NCI-H1436 treated with DMSO at 0.1 percent for 48 hours (cell line): ENCODE measurements around the gene KRTAP10-3.
"Not testable (repeated sequence)": the region's sequence is repeated elsewhere in the genome, so short reads cannot be mapped to it uniquely, and the experiment has no call there.

Experiments
- DNase-seq: peaks from one replicate; lab custom pipeline; 2025; lab: John Stamatoyannopoulos, UW

The KRTAP10-3 gene

DNA sequence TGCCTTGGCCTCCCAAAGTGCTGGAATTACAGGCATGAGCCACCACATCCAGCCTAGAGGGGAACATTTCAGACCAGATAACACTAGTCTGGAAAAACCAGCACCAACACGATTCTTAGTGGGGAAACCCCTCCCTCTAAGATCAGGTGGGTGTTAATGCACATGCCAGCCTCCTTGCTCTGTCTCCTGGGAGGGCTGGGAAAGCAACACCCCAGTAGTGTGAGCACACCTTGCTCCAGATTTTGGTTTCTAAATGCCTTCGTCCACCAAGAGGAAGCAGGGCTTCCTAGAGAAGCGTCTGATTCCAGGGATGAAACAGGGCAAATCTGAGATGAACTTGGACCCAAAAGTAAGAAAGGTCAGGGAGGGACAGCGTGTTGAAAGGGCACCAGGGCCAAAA, 12.7 kb upstream of the KRTAP10-3 start:
- no peak for DNase-seq

DNA sequence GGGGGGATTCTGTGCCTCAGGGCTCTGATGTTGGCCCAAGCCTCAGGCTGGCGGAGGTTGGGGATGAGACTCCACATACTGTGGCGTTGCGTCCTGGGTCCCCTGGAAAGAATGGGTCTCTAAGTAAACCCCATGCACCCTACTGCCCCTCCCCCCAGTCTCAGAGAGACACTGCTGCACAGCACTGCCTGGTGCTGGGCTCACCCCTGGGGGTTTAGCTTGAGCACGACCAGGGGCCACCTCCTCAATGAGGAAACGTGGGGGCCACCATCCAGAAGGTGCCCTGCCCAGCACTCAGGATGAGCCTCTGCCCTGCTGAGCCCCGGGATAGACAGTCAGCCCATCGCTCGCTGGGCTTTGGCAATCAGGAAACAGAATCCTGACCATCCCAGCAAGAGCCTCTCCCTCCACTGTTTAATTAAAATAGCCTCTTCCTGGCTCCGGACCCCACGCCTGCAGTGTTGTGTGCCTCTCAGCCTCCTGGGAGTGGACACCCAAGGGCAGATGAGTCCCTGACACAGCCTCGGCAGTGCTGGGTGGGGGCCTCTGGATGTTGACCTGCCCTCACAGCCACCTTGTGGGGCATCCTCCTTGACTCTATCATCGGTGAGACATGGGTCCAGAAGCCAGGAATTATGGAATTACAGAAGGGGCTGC, 11.4 kb upstream of the KRTAP10-3 start:
- no peak for DNase-seq

DNA sequence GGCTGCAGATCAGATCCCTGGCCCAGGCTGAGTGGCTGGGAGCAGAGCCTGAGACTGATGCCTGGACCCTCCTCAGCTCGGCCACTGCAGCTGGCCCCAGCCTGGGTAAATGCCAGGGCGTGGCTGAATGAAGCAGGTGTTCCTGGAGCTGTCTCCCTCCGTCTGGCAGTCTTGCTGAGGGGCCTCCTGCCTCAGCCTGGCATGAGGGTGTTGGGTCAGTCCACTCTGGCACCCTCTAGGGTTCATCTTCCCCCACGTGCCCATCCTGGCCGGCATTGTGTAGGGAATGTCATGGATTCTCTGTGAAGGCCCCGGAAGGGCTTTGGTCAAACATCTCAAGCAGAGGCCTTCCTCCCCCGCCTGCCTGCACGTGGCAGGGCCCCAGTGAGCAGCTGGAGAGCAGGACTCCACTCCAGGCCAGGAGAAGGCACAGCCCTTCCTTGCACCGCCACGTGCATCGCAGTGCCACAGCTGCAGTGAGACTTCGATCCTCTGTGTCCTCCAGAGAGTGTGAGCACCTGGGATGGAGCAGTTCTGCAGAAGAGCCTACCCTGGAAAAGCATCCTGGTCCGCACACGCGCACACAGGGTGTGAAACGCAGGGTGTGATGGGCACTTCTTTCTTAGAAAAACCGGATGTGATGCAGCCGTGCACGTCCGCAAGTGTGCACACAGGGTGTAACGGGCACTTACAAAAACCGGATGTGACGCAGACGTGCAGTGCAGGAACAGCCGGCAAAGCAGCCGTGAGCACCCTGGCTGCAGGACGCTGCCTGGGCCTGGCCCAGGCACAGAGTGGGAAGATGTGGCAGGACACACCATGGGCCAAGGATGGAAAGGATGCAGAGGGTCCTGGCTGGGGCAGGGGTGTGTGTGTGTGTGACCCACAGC, 10.3 kb upstream of the KRTAP10-3 start:
- no peak for DNase-seq

DNA sequence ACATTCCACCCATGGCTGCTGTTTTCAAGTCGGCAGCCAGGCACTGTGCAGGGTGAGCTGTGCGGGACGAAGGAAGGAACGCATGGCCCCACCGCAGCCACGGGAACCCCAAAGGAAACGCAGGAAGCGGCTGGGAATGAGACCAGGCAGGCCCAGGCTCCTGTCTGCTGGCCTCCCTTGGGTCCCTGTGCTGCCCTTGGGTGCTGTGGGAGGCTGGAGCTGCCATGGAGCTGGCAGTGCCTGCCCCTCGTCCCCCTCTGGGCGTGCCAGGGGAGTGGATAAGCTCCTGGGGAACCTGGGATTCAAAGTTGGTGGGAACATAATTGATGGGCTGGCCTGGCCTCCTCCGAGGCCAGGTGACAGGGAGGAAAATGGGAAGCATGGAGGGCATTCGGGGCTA, 9.7 kb upstream of the KRTAP10-3 start:
- DNase-seq = no peak

DNA sequence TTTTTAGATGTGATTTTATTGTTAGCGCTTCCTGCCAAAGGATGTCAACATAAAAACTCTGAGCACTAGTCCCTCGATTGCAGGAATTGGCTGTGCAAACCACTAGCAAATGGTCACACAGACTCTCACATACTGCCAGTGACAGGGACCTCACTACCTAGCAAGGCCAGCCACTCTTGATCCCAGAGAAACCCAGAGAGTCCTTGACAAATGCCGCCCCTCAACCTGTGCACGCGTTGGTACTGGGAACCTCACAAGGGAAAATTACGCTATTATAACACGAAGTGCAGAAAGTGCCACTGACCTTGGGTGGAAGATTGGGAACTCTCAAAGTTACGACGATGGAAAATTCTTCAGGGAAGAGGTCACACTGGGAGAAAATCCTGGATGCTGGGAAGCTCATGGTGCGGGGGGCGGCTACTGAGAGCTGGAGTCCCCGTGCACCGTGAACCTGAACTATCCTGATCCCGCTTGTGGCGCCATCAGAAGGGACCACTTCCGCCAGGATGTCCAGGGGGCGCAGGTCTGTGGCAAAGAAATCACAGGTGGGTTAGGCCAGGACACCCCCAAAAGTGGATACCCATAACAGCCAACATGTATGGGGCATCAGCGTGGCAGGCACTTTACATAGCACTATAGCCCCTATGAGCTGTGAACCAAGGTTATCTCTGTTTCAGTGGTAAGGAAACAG, 9.0 kb upstream of the KRTAP10-3 start:
- no peak for DNase-seq

DNA sequence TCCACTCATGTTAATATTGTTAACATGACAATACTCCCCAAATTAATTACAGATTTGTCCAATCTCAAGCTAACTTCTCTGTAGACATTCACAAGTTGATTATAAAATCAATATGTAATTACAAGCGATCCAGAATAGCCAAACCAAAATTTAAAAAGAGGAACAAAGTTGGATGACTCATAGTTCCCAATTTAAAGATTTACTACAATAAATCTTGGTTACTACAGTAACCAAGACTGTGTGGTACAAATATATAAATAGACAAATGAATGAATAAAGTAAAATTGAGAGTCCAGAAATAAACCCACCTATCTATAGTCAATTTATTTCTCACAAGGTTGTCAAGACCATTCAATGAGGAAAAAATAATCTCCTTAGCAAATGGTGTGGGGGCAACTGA, 7.8 kb upstream of the KRTAP10-3 start:
- DNase-seq = no peak

DNA sequence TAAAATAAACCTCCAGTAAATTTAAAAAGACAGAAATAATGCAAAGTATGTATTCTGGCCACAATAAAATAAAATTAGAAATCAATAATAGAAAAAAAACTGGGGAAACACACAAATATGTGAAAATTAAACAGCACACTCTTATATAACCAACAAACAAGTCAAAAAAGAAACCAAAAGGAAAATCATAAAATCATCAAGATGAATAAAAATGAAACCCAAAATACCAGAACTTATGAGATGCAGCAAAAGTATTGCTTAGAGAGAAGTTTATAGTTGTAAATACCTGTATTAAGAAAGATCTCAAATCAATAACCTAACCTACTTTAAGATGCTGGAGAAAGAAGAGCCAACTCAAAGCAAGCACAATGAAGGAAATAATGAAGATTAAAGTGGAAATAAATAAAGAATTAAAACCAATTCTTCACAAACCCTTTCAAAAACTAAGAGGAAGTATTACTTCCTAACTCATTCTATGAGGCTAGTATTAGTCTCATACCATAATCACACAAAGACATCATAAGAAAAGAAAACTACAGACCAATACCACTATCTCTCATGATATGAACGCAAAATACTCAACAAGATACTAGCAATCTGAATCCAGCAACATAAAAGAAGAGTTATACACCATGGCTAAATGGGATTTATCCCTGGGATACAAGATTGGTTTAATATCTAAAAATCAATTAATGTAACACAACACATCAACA, 6.4 kb upstream of the KRTAP10-3 start:
- DNase-seq = no peak

DNA sequence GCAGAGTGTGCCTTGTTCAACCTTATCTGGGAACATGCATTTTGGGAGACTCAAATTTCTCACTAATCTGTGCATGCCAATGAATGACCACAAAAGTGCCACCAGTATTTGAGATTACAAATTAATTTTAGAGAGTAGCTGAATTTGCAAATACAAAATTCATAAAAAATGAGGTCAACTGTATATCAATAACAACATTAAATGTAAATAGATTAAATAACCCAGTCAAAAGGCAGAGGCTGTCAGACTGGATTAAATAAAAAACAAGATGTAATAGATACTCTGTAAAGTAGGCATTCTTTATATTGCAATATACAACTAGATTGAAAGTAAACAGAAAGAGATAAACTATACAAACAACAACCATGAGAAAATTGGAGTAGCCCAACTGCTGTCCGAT, 5.5 kb upstream of the KRTAP10-3 start:
- no peak for DNase-seq

DNA sequence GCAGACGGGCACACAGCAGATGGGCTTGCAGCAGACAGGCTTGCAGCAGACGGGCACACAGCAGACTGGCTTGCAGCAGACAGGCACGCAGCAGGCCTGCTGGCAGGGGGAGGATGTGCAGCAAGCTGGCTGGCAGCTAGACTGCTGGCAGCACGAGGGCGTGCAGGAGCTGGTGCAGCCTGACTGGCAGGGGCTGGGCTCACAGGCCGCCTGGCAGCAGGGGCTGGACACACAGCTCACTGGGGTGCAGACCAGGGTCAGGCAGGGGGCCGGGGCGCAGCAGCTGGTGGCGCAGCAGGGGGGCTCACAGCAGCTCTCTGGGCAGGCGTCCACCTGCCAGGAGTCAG, 293 bp downstream of the KRTAP10-3 start:
- not testable (repeated sequence) for DNase-seq

DNA sequence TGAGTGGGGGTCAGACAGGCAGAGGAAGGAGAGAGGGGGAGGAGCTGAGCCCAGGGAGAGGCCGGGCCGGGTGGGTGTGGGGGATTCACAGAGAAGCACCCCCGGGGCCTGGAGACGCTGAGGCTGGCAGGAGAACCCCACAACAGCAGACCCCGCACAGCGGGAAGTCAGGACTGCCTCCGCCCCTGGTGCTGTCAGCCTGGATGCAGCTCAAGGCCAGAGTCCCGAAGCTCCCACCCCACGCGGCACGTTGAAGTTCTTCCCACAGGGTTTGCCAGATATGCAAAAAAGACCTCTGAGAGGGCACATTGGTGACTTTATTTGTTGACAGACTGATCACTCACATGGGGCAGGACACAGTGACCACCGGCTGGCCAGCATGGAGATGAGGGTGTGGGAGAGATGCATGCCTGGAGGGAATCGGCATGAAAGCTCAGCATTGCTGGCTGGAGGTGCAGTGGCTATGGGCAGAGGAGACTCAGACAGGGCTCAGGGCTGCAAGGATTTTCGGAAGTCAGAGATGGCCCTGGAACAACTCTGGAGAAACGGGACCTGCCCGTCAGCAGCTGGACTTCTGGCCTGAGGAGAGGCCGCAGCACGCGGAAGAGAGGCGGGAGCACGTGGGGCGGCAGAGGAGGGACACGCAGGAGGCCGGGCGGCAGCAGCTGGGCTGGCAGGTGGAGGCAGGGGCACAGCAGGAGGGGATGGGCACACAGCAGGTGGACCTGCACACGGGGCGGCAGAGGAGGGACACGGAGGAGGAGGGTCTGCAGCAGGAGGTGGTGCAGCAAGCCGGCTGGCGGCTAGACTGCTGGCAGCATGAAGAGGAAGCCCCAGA, 885 bp downstream of the KRTAP10-3 start:
- no peak for DNase-seq

DNA sequence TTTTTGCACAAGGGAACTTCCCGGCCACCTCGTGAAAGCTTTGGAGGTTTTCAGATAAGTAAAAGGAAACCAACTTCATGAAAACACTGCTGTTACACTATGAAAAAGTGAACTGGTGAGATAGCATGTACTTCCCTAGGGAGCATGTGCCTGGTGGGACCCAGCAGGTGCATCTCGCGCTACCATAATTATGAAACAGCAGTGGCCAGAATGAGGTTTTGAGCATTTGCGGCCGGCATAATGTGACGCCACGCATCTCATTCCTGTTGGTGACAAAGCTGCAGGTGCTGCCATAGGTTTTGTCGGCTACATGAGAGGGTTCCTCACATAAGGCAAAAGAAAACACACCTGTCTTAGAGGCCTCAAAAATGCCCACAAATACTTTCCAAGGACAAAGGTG, 1.7 kb downstream of the KRTAP10-3 start:
- DNase-seq = peak; percentile 8

DNA sequence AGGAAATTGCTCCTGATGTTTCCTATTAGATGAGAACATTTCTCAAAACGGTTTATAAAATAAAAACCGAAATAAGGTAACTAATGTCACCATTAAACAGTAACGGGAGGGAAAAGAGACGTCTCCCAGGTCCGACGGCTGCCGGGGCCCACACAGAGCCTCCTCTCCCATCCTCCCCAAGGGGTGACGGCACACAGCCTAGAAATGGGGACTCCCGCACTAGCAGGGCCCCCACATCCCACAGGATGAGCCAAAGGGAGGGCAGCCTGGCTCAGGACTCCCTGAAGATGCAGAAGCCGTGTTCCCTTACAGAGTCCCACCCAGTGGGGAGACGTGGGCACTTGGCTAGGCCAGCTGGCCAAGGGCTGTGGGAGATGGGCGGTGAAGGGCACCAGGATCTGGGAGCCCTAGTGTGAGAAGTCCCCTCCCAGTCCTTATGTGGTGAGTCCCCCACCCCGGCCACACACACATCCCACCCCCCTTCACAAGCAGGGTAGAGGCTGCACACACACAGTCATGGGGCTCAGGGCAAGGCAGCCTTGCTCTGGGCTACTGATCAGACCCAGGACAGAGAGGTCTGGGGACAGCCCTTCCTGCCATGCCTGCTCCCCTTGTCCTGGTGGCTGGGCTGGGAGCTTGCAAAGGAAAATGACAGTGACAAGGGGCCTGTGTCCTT, 3.3 kb downstream of the KRTAP10-3 start:
- no peak for DNase-seq

DNA sequence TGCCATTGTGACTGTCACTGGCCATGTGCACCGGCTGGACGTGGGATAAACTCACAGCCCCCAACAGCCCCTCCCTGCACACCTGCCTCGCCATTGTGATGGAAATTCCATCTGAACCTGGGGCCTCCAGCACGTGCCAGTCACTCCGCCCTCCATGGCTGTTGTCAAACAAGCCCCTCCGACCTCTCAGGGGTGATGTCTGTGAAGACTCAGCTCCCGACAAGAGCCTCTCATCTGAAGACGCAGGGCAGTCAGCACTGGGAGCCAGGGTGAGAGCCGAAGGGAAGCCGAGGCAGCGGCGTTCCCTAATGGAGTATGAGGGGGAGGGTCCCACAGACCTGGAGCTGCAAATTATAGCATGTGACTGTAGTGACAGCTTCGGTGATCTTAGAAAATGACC, 5.9 kb downstream of the KRTAP10-3 start:
- DNase-seq = no peak

DNA sequence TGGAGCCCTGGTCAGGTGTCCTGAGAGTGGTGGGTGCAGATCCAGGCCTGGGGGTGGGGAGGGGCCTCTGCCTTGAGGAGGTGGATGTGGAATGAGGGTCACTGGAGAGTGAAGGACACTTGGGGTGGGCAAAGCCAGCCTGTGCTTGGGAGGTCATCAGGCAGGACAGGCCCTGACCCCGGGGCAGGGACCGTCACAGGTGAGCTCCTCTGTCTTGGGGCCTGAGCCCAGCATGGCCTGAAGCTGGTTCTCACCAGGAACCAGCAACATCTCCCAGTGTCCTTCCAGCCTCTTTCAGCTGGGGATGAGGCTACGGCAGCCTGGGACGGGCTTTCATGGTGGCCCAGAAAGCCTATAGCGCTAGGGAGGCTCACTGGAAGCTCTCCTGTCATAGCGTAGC, 6.5 kb downstream of the KRTAP10-3 start:
- DNase-seq = no peak

DNA sequence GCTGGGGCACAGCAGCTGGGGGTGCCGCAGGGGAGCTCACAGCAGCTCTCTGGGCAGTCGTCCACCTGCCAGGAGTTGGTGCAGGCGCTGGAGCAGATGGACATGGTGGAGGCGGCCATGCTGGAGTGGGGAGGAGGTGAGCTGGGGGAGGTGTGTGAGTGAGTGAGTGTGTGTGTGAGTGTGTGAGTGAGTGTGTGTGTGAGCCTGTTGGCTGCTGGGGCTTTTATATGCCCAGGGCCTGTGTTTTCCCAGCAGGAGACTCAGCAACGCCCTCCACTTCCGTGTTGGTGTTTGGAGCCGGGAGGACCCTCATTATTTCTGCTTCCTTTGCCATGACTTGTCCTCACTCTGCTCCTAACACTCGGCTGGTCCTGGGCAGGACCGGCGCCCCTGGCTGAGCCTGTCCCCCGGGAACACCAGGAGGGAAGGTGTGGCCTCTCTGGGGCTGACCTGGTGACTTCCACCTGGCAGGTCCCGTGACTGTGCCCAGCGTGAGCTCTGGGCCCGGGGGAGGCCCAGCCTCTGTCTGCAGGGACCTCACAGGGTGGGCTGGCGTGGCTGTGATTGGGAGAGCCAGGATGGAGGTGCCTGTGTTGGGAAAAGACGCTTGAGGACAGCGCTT, 7.1 kb downstream of the KRTAP10-3 start, which contains the start of gene KRTAP10-2:
TSS of gene KRTAP10-2 (minus strand) at position 166 of the 622 bp plus-strand sequence. CDS start at position 119, 47 bp downstream.
- DNase-seq = no peak

DNA sequence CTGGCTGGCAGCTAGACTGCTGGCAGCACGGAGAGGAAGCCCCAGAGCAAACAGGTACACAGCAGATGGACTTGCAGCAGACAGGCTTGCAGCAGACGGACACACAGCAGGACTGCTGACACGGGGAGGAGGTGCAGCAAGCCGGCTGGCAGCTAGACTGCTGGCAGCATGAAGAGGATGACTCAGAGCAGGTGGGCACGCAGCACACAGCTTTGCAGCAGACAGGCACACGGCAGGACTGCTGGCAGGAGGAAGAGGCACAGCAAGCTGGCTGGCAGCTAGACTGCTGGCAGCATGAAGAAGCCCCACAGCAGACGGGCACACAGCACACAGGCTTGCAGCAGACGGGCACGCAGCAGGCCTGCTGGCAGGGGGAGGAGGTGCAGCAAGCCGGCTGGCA, 7.8 kb downstream of the KRTAP10-3 start:
- DNase-seq = no peak

DNA sequence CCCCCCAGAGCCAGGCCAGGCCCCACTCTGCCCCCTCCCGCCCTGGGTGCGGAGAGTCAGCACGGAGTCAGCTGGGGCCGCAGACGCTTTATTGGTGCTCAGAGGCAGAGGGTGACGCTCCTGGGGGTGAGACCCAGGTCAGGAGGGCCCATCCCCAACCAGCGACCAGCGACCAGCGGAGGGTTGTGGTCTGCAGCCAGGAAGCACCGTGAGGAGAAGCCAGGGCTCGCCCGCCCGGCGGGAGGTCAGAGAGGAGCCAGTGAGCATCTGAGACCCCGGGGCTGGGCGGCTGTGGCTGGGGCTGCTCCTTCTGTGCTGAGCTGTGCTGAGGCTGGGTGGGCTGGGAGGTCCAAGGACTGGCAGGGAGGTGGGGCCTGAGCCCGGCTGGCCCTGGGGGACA, 8.3 kb downstream of the KRTAP10-3 start:
- DNase-seq = not testable (repeated sequence)

DNA sequence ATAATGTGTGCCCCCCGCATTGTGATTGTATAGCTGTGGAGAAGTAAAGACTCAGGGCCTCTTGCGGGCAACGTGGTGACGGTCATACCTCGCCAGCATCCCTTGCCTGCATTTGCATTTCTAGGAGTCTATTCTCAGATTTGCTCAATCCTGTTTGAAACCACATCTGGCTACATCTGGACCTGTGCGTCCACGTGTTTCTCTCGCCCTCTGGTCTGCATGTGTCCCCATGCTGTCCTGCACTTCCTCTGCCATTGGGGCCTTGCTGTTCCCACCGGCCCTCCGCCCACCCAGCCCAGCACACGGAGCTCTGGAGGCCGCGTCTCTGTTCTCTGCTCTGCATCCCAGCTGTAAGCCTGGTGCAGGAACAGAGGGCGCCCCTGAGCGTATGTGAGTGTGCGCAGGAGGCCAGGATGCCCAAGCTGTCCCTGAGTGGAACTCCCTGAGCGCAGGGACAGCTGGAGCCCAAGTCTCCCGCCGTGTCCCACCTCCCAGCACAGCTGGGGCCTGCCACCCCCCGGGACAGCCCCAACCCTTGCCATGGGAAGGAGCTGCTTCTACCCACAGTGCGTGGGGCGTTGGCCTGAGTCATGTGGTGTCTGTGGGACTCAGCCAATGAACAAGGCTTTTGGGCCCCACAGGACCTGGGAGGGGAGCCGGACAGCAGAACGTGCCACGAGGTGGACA, 8.9 kb downstream of the KRTAP10-3 start:
- no peak for DNase-seq

DNA sequence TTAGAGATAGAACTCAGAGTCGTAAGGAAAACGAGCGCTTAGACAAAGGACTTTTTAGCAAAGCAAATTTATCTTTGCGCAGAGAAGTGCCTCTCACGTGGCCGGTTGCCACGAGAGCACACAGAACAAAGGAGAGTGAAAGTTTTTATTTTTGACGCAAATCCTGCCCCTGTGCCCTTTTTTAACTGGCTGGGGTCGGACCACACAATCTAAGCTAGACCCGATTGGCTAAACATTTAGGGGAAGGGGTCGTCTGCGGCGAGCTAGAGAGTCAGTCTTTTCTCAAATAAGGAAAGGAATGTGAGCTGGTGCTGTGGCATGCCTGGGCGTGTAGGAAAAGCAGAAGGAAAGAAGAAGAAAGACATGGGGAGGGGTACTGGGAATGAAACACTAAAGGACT, 9.7 kb downstream of the KRTAP10-3 start:
- no peak for DNase-seq

DNA sequence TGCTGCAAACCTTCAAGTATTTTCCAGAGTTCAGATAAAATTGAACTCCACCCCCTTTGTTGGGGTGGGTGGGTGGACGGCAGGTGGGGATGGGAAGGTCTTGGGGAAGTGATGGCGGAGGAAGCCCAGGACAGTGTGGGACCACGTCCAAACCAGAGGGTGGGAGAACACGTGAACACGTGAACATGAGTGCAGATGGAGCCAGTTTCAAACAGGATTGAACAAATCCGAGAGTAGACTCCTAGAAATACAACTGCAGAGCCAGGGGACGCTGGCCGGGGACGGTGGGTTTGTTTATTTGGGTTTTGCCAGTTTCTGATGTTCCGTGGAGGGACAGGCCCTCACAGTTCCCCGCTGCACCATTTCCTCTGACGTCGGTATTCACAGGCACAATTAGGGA, 10.2 kb downstream of the KRTAP10-3 start:
- no peak for DNase-seq
